ENCODE measurements around the gene PCDHA8.

PCDHA8 gene

DNA sequence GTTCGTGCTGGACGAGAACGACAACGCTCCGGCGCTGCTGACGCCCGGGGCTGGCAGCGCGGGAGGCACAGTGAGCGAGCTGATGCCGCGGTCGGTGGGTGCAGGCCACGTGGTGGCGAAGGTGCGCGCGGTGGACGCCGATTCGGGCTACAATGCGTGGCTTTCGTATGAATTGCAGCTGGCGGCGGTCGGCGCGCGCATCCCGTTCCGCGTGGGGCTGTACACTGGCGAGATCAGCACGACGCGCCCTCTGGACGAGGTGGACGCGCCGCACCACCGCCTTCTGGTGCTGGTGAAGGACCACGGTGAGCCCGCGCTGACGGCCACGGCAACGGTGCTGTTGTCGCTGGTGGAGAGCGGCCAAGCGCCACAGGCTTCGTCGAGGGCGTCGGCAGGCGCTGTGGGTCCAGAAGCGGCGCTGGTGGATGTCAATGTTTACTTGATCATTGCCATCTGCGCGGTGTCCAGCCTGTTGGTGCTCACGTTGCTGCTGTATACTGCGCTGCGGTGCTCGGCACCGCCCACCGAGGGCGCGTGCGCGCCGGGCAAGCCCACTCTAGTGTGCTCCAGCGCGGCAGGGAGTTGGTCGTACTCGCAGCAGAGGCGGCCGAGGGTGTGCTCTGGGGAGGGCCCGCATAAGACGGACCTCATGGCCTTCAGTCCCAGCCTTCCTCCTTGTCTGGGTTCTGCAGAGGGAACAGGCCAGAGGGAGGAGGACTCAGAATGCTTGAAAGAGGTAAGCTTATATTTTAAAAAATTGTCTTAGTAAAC lies 43.1 kb downstream of the PCDHA8 start:
- no peak overlapping the region for H3K27ac ChIP-seq
- H3K27me3 ChIP-seq (replicated peaks): no peaks in the 10 kb centered on the region
- TF ChIP-seq, protein P1, sequence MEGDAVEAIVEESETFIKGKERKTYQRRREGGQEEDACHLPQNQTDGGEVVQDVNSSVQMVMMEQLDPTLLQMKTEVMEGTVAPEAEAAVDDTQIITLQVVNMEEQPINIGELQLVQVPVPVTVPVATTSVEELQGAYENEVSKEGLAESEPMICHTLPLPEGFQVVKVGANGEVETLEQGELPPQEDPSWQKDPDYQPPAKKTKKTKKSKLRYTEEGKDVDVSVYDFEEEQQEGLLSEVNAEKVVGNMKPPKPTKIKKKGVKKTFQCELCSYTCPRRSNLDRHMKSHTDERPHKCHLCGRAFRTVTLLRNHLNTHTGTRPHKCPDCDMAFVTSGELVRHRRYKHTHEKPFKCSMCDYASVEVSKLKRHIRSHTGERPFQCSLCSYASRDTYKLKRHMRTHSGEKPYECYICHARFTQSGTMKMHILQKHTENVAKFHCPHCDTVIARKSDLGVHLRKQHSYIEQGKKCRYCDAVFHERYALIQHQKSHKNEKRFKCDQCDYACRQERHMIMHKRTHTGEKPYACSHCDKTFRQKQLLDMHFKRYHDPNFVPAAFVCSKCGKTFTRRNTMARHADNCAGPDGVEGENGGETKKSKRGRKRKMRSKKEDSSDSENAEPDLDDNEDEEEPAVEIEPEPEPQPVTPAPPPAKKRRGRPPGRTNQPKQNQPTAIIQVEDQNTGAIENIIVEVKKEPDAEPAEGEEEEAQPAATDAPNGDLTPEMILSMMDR (IDR thresholded peaks at IDR 0.05; ENCODE audit: low read depth, low read length, missing control alignments): no peak
- in situ Hi-C loops (cut with HindIII; ENCODE audit: low pct_ligation_motif_present, low sequenced_read_pairs): no loop called here
- no peak for DNase-seq
- no peaks in the 10 kb centered on the region for H3K36me3 ChIP-seq (replicated peaks)
- no peak overlapping the region for H3K4me3 ChIP-seq (ENCODE audit: low read depth, low read length)
